Mesendoderm (in vitro differentiated cells): ENCODE measurements around the gene SOHLH2. TPM values are rescaled to one million over a fixed set of nuclear protein-coding genes. Genes with fewer than 3 reads are reported as not detected.

Experiments used
- DNase-seq: peaks from one replicate; pipeline ENCODE4 v3.0.0; 2013
- H2AK5ac ChIP-seq: 2 replicates; pipeline ENCODE4 v1.6.1; 2013; ENCODE audit warnings: low read length, inconsistent platforms
- H2BK120ac ChIP-seq: 2 replicates; pipeline ENCODE4 v1.6.1; 2013; ENCODE audit warnings: low read depth, mild to moderate bottlenecking, low read length, moderate library complexity, mixed read lengths
- H2BK15ac ChIP-seq: replicated peaks from 2 replicates; pipeline ENCODE4 v1.6.1; 2013; ENCODE audit warnings: low read depth, mild to moderate bottlenecking, moderate library complexity
- H2BK5ac ChIP-seq: 2 replicates; pipeline ENCODE4 v1.6.1; 2013; ENCODE audit warnings: low read length, inconsistent platforms
- H3K18ac ChIP-seq: 2 replicates; pipeline ENCODE4 v1.6.1; 2013; ENCODE audit warnings: mild to moderate bottlenecking, low read length, mixed read lengths
- H3K23ac ChIP-seq: one replicate; pipeline ENCODE4 v1.6.1; 2013; ENCODE audit warnings: low read length
- H3K27ac ChIP-seq: 2 replicates; pipeline ENCODE4 v1.5.1; 2013; ENCODE audit warnings: low read depth, mild to moderate bottlenecking, inconsistent platforms, low read length, moderate library complexity
- H3K27me3 ChIP-seq: 2 replicates; pipeline ENCODE4 v1.6.1; 2013; ENCODE audit warnings: low read length, control low read depth, mild to moderate bottlenecking, inconsistent platforms; ENCODE audit not compliant: insufficient read depth, poor library complexity
- H3K36me3 ChIP-seq: 2 replicates; pipeline ENCODE4 v1.6.1; 2013; ENCODE audit warnings: low read length, inconsistent platforms; ENCODE audit not compliant: control insufficient read depth, insufficient read depth
- H3K4ac ChIP-seq: one replicate; pipeline ENCODE4 v1.6.1; 2013; ENCODE audit warnings: low read depth, mild to moderate bottlenecking, low read length, moderate library complexity
- H3K4me1 ChIP-seq: 2 replicates; pipeline ENCODE4 v1.6.1; 2013; ENCODE audit warnings: low read depth, low read length, inconsistent platforms; ENCODE audit not compliant: control insufficient read depth
- H3K4me2 ChIP-seq: 2 replicates; pipeline ENCODE4 v1.6.1; 2013; ENCODE audit warnings: low read length
- H3K4me3 ChIP-seq: 2 replicates; pipeline ENCODE4 v1.5.1; 2013; ENCODE audit warnings: mild to moderate bottlenecking, low read length
- H3K56ac ChIP-seq: one replicate; pipeline ENCODE4 v1.6.1; 2013; ENCODE audit warnings: low read length
- H3K79me1 ChIP-seq: 2 replicates; pipeline ENCODE4 v1.6.1; 2013; ENCODE audit warnings: low read length, inconsistent platforms
- H3K79me2 ChIP-seq: 2 replicates; pipeline ENCODE4 v1.6.1; 2013; ENCODE audit warnings: mild to moderate bottlenecking, low read length; ENCODE audit not compliant: control insufficient read depth, insufficient read depth
- H3K9ac ChIP-seq: 2 replicates; pipeline ENCODE4 v1.6.1; 2013; ENCODE audit warnings: low read length, inconsistent platforms
- H4K5ac ChIP-seq: one replicate; pipeline ENCODE4 v1.6.1; 2013; ENCODE audit warnings: low read length
- H4K8ac ChIP-seq: one replicate; pipeline ENCODE4 v1.6.1; 2013; ENCODE audit warnings: low read depth, mild to moderate bottlenecking, control low read depth, low read length, moderate library complexity
- WGBS: extraction: QIAGEN DNeasy Blood & Tissue Kit; methylation state at CpG from one replicate; pipeline ENCODE4 v1.1.7; 2013; ENCODE audit warnings: low lambda C conversion rate, missing lambda C conversion rate; ENCODE audit not compliant: insufficient coverage; ENCODE audit errors: extremely low coverage; 5-methylcytosine and 5-hydroxymethylcytosine counted together
- polyA plus RNA-seq, 2 experiments: library from polyadenylated mRNA; stranded (reverse); fragments of 200-250 nt; gene quantifications; one replicate each; pipeline ENCODE4 v1.2.3, GENCODE V29; 2013

The SOHLH2 gene
- polyA plus RNA-seq (2013, experiment 1 of 2), result 3.7 TPM
- 4.3 TPM for polyA plus RNA-seq (2013, experiment 2 of 2)

- no peak within 1 kb of the TSS for H3K18ac ChIP-seq
- no peak within 1 kb of the TSS for H3K4ac ChIP-seq
- no peak within 1 kb of the TSS for H2BK120ac ChIP-seq
- H3K56ac ChIP-seq, result no peak within 1 kb of the TSS
- H3K27ac ChIP-seq, result no peak within 1 kb of the TSS
- no peak for DNase-seq
- H4K5ac ChIP-seq, result no peak within 1 kb of the TSS
- no peaks in the 10 kb centered on the region for H3K27me3 ChIP-seq
- no peaks in the 10 kb centered on the region for H3K4me1 ChIP-seq
- H4K8ac ChIP-seq, result no peak within 1 kb of the TSS
- H3K23ac ChIP-seq, result no peak within 1 kb of the TSS
- no peaks in the 10 kb centered on the region for H3K79me2 ChIP-seq
- H2AK5ac ChIP-seq, result no peak within 1 kb of the TSS
- H2BK5ac ChIP-seq, result no peak within 1 kb of the TSS
- H3K9ac ChIP-seq, result no peak within 1 kb of the TSS
- H2BK15ac ChIP-seq, result no peak within 1 kb of the TSS
- no peak within 1 kb of the TSS for H3K4me3 ChIP-seq
- no peaks in the 10 kb centered on the region for H3K79me1 ChIP-seq
- no peaks in the 10 kb centered on the region for H3K36me3 ChIP-seq
- WGBS, result no CpG with 5 or more reads among the region's 53 CpGs
- no peak within 1 kb of the TSS for H3K4me2 ChIP-seq
Measured at GRCh38 chr13:36214163-36214921, at the start of gene SOHLH2. TSS of gene SOHLH2 (minus strand) at chr13:36214556. CDS start at chr13:36214526, 30 bp downstream.

GRCh38 chr13:36261976-36262375, 47.6 kb upstream of the SOHLH2 start:
- no peaks in the 10 kb centered on the region for H3K79me1 ChIP-seq
- no peaks in the 10 kb centered on the region for H3K36me3 ChIP-seq
- no peaks in the 10 kb centered on the region for H3K4me1 ChIP-seq
- H3K4ac ChIP-seq, result no peak overlapping the region
- H3K56ac ChIP-seq, result no peak overlapping the region
- H2BK15ac ChIP-seq, result no peak overlapping the region
- H3K27me3 ChIP-seq, result no peaks in the 10 kb centered on the region
- no peak overlapping the region for H3K9ac ChIP-seq
- H3K18ac ChIP-seq, result no peak overlapping the region
- H3K4me2 ChIP-seq, result no peak overlapping the region
- H3K4me3 ChIP-seq, result no peak overlapping the region
- no peaks in the 10 kb centered on the region for H3K79me2 ChIP-seq
- DNase-seq, result no peak
- H4K8ac ChIP-seq, result no peak overlapping the region
- H4K5ac ChIP-seq, result no peak overlapping the region
- no peak overlapping the region for H2BK5ac ChIP-seq
- no peak overlapping the region for H3K27ac ChIP-seq
- H2AK5ac ChIP-seq, result no peak overlapping the region
- no peak overlapping the region for H3K23ac ChIP-seq
- H2BK120ac ChIP-seq, result no peak overlapping the region

GRCh38 chr13:36261011-36261410, 46.7 kb upstream of the SOHLH2 start:
- Histone ChIP-seq H2BK15ac (no peak overlapping the region), H3K56ac (no peak overlapping the region), H4K5ac (no peak overlapping the region), H2BK5ac (no peak overlapping the region), H3K27me3 (no peaks in the 10 kb centered on the region), H3K4me1 (no peaks in the 10 kb centered on the region), H3K9ac (no peak overlapping the region), H3K4me2 (no peak overlapping the region), H3K27ac (no peak overlapping the region), H3K4ac (no peak overlapping the region), H2BK120ac (no peak overlapping the region), H3K18ac (no peak overlapping the region), H3K79me1 (no peaks in the 10 kb centered on the region), H4K8ac (no peak overlapping the region), H3K4me3 (no peak overlapping the region), H3K36me3 (no peaks in the 10 kb centered on the region), H2AK5ac (no peak overlapping the region), H3K23ac (no peak overlapping the region), H3K79me2 (no peaks in the 10 kb centered on the region)
- no peak for DNase-seq
- no CpG with 5 or more reads among the region's 3 CpGs for WGBS

DNA sequence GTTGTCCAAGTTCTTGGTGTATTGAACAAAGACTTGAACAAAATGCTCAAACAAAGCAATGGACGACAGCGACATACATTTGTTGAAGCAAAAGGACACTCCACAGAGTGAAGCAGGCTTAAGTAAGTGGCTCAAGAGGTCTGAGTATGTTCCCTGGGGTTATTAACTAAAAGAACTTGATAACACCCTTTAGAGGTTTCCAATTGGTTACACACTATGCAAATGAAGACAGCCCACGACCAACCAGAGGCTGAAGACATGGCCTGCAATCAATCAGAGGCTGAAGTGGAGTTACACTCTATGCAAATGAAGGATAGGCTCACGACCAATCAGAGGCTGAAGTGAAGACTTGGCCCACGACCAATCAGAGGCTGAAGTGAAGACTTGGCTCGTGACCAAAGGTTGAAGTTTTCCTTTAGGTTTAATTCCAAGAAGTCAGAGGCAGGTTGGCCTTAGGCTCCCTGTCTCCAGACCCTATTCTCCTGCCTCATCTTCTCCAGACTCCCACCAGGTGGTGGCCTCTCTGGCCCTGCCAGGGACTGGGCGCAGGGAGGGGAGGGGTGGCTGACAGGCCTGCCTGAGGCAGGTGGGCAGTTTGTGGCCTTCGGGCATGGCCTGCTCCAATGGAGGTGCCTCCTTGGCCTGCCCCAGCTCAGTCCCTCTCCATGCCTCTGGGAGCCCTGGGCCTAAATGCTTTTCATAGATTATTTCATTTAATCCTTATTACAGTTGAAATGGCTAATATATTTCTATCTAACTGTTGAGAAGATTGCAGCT, 45.2 kb upstream of the SOHLH2 start:
- WGBS, result no CpG with 5 or more reads among the region's 8 CpGs
- Histone ChIP-seq H3K27ac (no peak overlapping the region), H3K36me3 (no peaks in the 10 kb centered on the region), H3K4ac (no peak overlapping the region), H3K4me2 (no peak overlapping the region), H3K4me1 (no peaks in the 10 kb centered on the region), H2BK15ac (no peak overlapping the region), H3K18ac (no peak overlapping the region), H3K56ac (no peak overlapping the region), H2BK5ac (no peak overlapping the region), H3K79me1 (no peaks in the 10 kb centered on the region), H3K4me3 (no peak overlapping the region), H2AK5ac (no peak overlapping the region), H4K8ac (no peak overlapping the region), H2BK120ac (no peak overlapping the region), H3K79me2 (no peaks in the 10 kb centered on the region), H3K23ac (no peak overlapping the region), H3K9ac (no peak overlapping the region), H4K5ac (no peak overlapping the region), H3K27me3 (no peaks in the 10 kb centered on the region)
- DNase-seq, result no peak

DNA sequence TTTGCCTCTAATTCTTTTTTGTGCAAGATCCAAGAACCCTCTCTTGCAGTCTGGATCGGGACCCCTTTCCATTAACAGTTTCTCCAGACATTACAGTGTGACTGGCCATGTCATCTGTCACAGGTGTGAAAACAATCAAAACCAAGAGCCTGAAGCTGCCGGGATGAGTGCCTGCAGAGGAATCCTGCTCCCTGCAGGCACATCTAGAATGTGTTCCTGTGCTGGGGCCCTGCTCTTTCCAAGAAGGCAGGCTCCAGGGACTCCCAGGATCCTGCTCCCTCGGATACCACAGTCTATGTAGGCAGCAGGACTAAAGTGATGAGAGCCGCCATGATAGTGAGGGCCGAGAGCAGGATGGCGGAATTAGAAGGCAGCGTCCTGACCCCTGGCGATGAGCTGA, 44.5 kb upstream of the SOHLH2 start:
- H3K36me3 ChIP-seq, result no peaks in the 10 kb centered on the region
- no peak overlapping the region for H3K23ac ChIP-seq
- no peaks in the 10 kb centered on the region for H3K79me1 ChIP-seq
- H3K27me3 ChIP-seq, result no peaks in the 10 kb centered on the region
- peak; percentile 64 for DNase-seq
- no peak overlapping the region for H3K18ac ChIP-seq
- no peak overlapping the region for H2BK120ac ChIP-seq
- H3K4ac ChIP-seq, result no peak overlapping the region
- H3K4me1 ChIP-seq, result no peaks in the 10 kb centered on the region
- no peak overlapping the region for H3K9ac ChIP-seq
- H3K79me2 ChIP-seq, result no peaks in the 10 kb centered on the region
- no CpG with 5 or more reads among the region's 8 CpGs for WGBS
- no peak overlapping the region for H3K4me3 ChIP-seq
- H3K4me2 ChIP-seq, result no peak overlapping the region
- H4K8ac ChIP-seq, result no peak overlapping the region
- H4K5ac ChIP-seq, result no peak overlapping the region
- no peak overlapping the region for H3K56ac ChIP-seq
- H2AK5ac ChIP-seq, result no peak overlapping the region
- H2BK15ac ChIP-seq, result no peak overlapping the region
- H3K27ac ChIP-seq, result no peak overlapping the region
- no peak overlapping the region for H2BK5ac ChIP-seq
